ENCODE results near the gene BPIFA1. TPM values are rescaled to one million over a fixed set of nuclear protein-coding genes. Genes with fewer than 3 reads are reported as not detected.

The BPIFA1 gene
- total and polyA plus RNA-seq, 2 of the 8 experiments (the other 6 are each of a cell fraction or from before 2014, with no cell fraction given), result not detected

DNA sequence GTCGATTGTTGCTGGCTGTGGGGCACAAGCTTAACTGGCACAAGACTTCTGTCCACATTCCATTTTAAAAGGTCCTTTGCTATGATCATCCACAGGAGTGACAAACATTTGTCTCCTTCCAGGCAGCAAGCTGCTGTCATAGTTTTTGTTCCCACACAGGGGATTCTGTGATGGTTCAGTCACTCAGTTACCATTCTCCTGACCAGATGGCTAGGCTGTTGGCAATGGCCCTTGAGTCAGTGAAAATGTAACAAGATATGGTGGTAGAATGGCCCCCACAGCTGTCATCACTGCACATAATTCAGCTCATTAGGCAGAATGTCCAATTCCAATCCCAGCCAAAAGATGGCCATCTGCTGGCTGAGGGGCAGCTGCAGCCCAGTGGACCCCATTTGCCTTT, 13.7 kb downstream of the BPIFA1 start:
- H3K4me3 ChIP-seq (ENCODE audit: extremely low read depth in 1 of 4, insufficient read depth in 2 of 4, low read depth in 3 of 4, low read length in 4 of 4), result no peak overlapping the region
- TF ChIP-seq SP2 (IDR thresholded peaks at IDR 0.05; ENCODE audit: low read length), result no peak
- TF ChIP-seq CREB1 (IDR thresholded peaks at IDR 0.05), result no peak
- no peak for TF ChIP-seq SUZ12 (IDR thresholded peaks at IDR 0.05; ENCODE audit: low read length)
- no peak for TF ChIP-seq CBX8 (IDR thresholded peaks at IDR 0.05; ENCODE audit: borderline replicate concordance, low read depth, low read length)
- TF ChIP-seq, protein P1, sequence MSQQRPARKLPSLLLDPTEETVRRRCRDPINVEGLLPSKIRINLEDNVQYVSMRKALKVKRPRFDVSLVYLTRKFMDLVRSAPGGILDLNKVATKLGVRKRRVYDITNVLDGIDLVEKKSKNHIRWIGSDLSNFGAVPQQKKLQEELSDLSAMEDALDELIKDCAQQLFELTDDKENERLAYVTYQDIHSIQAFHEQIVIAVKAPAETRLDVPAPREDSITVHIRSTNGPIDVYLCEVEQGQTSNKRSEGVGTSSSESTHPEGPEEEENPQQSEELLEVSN (IDR thresholded peaks at IDR 0.05), result no peak
- WGBS, 2 experiments (ENCODE audit: extremely low coverage in 1 of 2, insufficient coverage in 1 of 2, insufficient read length in 1 of 2, insufficient replicate concordance in 2 of 2, low coverage in 1 of 2, low lambda C conversion rate in 2 of 2, missing lambda C conversion rate in 1 of 2), result 90% methylated on average over 1 of the region's 1 CpG; no CpG with 5 or more reads in 1 of the 2 experiments
- no peaks in the 10 kb centered on the region for H3K79me1 ChIP-seq (ENCODE audit: low read depth, low read length)
- no peak overlapping the region for H2BK120ac ChIP-seq (replicated peaks; ENCODE audit: low read depth, low read length)
- H4K91ac ChIP-seq (replicated peaks; ENCODE audit: insufficient read length, low read length), result no peak overlapping the region
- no peak overlapping the region for H3K23ac ChIP-seq (ENCODE audit: insufficient read length)
- H3K4me2 ChIP-seq (ENCODE audit: insufficient read depth in 1 of 2, low read depth in 2 of 2, low read length in 2 of 2), result no peak overlapping the region
- DNase-seq (ENCODE audit: low read depth in 1 of 2, low spot score in 2 of 2) (no peak), FAIRE-seq (no peak)
- no peak overlapping the region for H2AFZ ChIP-seq (ENCODE audit: low read length)
- H3K4me1 ChIP-seq (replicated peaks in 1 of 4; ENCODE audit: control insufficient read depth in 3 of 4, insufficient read depth in 4 of 4, low read length in 3 of 4), result no peaks in the 10 kb centered on the region
- H3K56ac ChIP-seq (replicated peaks; ENCODE audit: insufficient read length, low read depth, low read length), result no peak overlapping the region
- no peak overlapping the region for H4K8ac ChIP-seq (ENCODE audit: extremely low read depth, insufficient read depth, low read length)
- no peak overlapping the region for H2BK5ac ChIP-seq (ENCODE audit: low read depth, low read length)
- H4K5ac ChIP-seq (ENCODE audit: insufficient read length, low read depth, low read length), result no peak overlapping the region
- ChIA-PET POLR2A (ENCODE audit: partially characterized antibody) (no interaction called here), CTCF (ENCODE audit: partially characterized antibody) (interaction anchor here (0.6 to 2.5 kb wide), 5 partner anchors 12 to 157 kb away, joined by 3 to 11 read pairs (median 5); partner anchors contain the start of gene BPIFA1)
- H3K23me2 ChIP-seq (ENCODE audit: low read depth, low read length), result no peaks in the 10 kb centered on the region
- no peak overlapping the region for H2AK5ac ChIP-seq (ENCODE audit: low read depth, low read length)
- no peak overlapping the region for H2BK20ac ChIP-seq (ENCODE audit: low read length)
- no peaks in the 10 kb centered on the region for H3K79me2 ChIP-seq (ENCODE audit: control insufficient read depth in 1 of 2, insufficient read depth in 2 of 2, low read length in 2 of 2)
- no peak overlapping the region for H3K27ac ChIP-seq (ENCODE audit: low read depth, low read length)
- no peak overlapping the region for H2BK15ac ChIP-seq (ENCODE audit: low read length)
- no peaks in the 10 kb centered on the region for H3K36me3 ChIP-seq (ENCODE audit: control insufficient read depth in 2 of 4, insufficient read depth in 4 of 4, low read length in 3 of 4)
- H3K9ac ChIP-seq (replicated peaks in 1 of 4; ENCODE audit: extremely low read depth in 1 of 4, low read depth in 3 of 4, low read length in 3 of 4), result no peak overlapping the region; a peak in 1 of 7 replicates
- no peaks in the 10 kb centered on the region for H4K20me1 ChIP-seq (replicated peaks in 1 of 2; ENCODE audit: control insufficient read depth in 1 of 2, insufficient read depth in 2 of 2, low read length in 2 of 2)
- H3K18ac ChIP-seq (ENCODE audit: extremely low read depth, low read length), result no peak overlapping the region
- no peaks in the 10 kb centered on the region for H3K9me3 ChIP-seq (ENCODE audit: insufficient read depth in 2 of 2, low read depth in 1 of 2, low read length in 1 of 2)
- H3K27me3 ChIP-seq (replicated peaks in 1 of 4; ENCODE audit: control insufficient read depth in 3 of 4, extremely low read depth in 1 of 4, insufficient read depth in 3 of 4, low read length in 3 of 4), result no peaks in the 10 kb centered on the region
- no peak overlapping the region for H3K4ac ChIP-seq (replicated peaks; ENCODE audit: insufficient read length, low read depth, low read length)
- no peak overlapping the region for H3K14ac ChIP-seq (ENCODE audit: insufficient read length)
- no peak overlapping the region for H2BK12ac ChIP-seq (ENCODE audit: low read depth, low read length)
